HFFc6 (cell line): ENCODE results near the gene ALX4. TPM values are rescaled to one million over a fixed set of nuclear protein-coding genes. Genes with fewer than 3 reads are reported as not detected.

ENCODE experiments used
- DNase-seq: peaks from one replicate; pipeline ENCODE4 v3.0.0-alpha.2; 2018
- H3K27ac Mint-ChIP-seq: 2 replicates; pipeline ENCODE4 v1.8.0; 2020; ENCODE audit warnings: mild to moderate bottlenecking, mixed read lengths
- H3K27me3 Mint-ChIP-seq: 2 replicates; pipeline ENCODE4 v1.8.0; 2021; ENCODE audit warnings: mild to moderate bottlenecking, moderate library complexity, mixed read lengths; ENCODE audit not compliant: insufficient read depth
- H3K36me3 Mint-ChIP-seq: 2 replicates; pipeline ENCODE4 v1.8.0; 2021; ENCODE audit warnings: low read depth, mixed read lengths
- H3K4me1 Mint-ChIP-seq: 2 replicates; pipeline ENCODE4 v1.8.0; 2020; ENCODE audit warnings: low read depth, mixed read lengths
- H3K4me3 Mint-ChIP-seq: 2 replicates; pipeline ENCODE4 v1.8.0; 2020; ENCODE audit warnings: mild to moderate bottlenecking, moderate library complexity, mixed read lengths
- H3K9me3 Mint-ChIP-seq: 2 replicates; pipeline ENCODE4 v1.8.0; 2020; ENCODE audit warnings: mild to moderate bottlenecking, mixed read lengths
- total RNA-seq, 6 experiments: library from RNA; stranded (reverse); fragmentation: NEBNext Ultra II Directional; extraction: Animal tissue kit (Norgen Biotek cat#: 25700); gene quantifications; 2 replicates in 1 of 6; 3 replicates in 5 of 6; pipeline ENCODE4 v1.2.3, GENCODE V29; 2021
- TF ChIP-seq, protein P1 (sequence below): fragments of 200-600 bp; sonication (generic); IDR thresholded peaks from 2 replicates; pipeline ENCODE4 v1.5.0; 2021; ENCODE audit warnings: antibody characterized with exemption, mild to moderate bottlenecking

ALX4 gene
- total RNA-seq, 6 experiments from 2014 or later, result 0.02 to 0.13 (median 0.06) TPM

DNA sequence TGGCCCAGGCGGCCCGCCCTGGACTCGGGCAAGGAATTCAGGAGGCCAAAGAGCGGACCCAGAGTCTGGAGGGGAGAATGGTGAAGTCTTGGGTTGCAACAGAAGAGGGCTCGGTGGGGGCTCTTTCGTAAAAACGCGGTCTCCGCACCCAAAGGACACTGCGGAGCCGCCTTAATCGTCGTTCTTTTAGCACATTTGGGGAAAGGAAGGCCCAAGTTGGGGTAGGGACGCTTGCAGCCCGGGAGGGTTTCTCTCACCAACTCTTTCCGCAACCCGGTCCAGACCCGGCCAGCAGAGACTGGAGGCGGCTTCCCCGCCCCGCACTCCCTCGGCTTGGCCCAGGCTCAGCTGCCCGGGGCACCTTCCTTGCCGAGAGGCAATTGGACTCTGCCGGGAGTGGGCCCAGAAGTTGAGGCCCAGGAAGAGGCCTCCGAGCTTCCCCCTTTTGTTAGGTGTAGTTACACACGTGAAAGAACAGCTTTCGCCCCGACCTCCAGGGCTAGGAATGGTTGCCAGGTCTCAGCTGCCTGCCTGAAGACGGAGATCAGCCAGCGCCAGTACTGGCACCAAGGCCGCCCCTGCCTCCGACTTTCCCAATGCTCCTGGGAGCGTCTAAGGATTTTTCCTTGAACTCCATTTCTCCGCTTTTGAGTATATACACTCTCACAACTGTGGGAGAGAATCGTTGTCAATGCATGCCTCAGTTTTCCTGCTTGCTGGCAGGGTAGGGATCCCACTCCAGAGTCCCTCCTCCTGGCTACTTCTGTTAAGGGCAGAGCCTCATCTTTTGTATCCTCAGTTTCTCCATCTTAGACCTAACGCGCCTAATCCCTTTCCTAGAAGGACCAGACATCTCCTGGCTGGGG is 3.7 kb downstream of the ALX4 start:
- Mint-ChIP-seq H3K4me1 (peaks cover 11% of the 10 kb centered on the region), H3K4me3 (peak overlapping the region; percentile 69)
- no peak for DNase-seq

DNA sequence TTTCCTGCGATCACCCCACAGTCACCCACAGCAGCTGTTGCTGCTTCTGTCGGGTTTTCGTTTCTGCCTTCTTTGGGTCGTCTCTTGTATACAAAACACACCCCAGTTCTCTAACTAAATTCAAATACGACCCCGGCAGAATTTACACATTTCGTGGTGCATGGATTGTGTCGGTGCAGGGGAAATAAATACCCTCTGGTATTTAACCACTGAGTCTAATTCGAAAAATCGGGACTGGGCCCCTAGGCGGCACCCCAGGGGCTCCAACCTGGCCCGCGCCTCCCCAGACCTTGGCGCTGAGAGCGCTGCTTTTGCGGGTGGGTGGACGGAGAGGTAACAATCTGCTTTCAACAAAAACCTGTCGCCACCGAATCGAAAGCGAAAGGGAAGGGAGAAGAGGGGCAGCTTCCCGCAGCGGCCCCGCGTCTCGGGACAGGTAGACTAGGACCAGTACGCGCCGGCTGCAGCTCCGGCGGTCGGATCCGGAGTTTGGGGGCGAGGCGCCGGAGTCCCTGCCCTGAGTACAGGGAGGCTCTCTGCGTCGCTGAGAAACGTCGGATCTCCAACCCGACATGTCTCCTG is 4.4 kb downstream of the ALX4 start:
- TF ChIP-seq, protein P1, sequence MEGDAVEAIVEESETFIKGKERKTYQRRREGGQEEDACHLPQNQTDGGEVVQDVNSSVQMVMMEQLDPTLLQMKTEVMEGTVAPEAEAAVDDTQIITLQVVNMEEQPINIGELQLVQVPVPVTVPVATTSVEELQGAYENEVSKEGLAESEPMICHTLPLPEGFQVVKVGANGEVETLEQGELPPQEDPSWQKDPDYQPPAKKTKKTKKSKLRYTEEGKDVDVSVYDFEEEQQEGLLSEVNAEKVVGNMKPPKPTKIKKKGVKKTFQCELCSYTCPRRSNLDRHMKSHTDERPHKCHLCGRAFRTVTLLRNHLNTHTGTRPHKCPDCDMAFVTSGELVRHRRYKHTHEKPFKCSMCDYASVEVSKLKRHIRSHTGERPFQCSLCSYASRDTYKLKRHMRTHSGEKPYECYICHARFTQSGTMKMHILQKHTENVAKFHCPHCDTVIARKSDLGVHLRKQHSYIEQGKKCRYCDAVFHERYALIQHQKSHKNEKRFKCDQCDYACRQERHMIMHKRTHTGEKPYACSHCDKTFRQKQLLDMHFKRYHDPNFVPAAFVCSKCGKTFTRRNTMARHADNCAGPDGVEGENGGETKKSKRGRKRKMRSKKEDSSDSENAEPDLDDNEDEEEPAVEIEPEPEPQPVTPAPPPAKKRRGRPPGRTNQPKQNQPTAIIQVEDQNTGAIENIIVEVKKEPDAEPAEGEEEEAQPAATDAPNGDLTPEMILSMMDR, result no peak
- peaks cover 19% of the 10 kb centered on the region for H3K4me1 Mint-ChIP-seq
- DNase-seq, result no peak
- H3K9me3 Mint-ChIP-seq, result no peaks in the 10 kb centered on the region
- peaks cover 38% of the 10 kb centered on the region for H3K27me3 Mint-ChIP-seq
- no peaks in the 10 kb centered on the region for H3K36me3 Mint-ChIP-seq
- H3K27ac Mint-ChIP-seq, result no peak overlapping the region
- H3K4me3 Mint-ChIP-seq, result peak overlapping the region; percentile 69

More for the DNA sequence above, 3.7 kb downstream of the ALX4 start:
- no peak overlapping the region for H3K27ac Mint-ChIP-seq
- peaks cover 38% of the 10 kb centered on the region for H3K27me3 Mint-ChIP-seq
- TF ChIP-seq, protein P1, result no peak
- no peaks in the 10 kb centered on the region for H3K9me3 Mint-ChIP-seq
- no peaks in the 10 kb centered on the region for H3K36me3 Mint-ChIP-seq

DNA sequence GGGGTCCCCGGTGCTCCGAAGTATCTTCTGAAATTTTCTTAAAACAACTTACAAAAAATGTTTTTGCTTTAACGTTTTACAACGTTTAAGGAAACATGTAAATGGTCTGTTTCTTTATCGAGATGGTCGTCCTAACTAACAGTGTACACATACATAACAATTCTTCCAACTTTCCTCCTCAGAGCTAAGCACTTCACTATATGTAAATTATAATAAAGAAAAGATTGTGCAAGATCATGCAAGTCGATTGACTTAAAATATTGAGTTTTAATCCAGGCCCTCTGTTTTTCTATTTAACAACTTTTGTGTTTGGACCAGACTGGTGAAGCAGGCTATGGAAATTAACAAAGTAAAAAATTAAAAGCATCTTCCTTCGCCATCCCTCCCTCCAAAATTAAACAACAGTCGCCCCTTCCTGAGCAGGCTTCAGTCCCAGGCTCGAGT is 4.9 kb downstream of the ALX4 start:
- Mint-ChIP-seq H3K4me1 (peaks cover 23% of the 10 kb centered on the region), H3K36me3 (no peaks in the 10 kb centered on the region), H3K9me3 (no peaks in the 10 kb centered on the region), H3K27ac (no peak overlapping the region), H3K4me3 (peak overlapping the region; percentile 69; the same call in 1 of the 2 replicates), H3K27me3 (peaks cover 38% of the 10 kb centered on the region)
- DNase-seq, result no peak
- TF ChIP-seq, protein P1, result no peak

DNA sequence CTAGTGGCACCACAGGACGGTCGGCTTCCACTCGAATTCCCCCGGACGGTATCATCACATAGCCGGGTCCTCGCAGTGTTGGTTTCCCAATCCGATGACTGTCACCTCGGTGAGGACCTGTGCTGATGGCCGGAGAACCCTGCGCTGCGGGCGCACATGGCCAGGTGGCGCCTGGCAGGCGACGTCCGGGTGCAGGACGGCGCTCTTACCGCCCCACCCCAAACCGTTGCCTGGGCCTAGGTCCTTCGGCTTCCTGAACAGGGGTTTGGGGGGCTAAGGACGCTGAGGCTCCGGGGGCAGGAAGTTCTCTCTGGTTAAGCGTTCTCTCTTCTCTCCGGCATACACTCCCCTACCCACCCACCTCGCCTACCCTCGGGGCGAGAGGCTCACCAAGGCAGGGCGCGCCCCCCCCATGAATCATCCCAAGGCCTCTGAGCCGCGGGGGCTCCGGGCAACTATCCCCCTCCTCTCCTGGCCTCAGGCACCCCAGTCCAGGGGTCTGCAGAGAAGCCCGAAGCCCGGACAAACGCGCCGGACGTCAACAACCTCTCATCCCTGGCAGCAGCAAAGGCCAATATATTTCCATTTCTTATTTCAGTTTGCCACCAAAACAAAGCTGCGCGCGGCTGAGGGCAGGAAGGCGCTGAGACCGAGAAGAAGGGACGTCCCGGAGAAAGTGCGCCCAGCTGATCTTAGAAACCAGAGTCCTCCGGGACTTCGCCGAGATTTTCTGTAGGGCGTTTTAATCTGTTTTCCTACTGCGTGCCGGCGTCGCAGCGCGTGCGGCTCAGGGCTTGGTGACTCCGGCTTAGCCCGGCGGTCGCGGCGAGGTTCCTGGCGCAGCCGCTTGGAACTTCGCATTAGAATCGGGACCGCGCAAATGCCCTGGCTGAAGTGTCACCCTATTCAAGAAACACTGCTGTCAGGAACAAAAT is 5.6 kb downstream of the ALX4 start:
- TF ChIP-seq, protein P1, result no peak
- DNase-seq, result no peak
- Mint-ChIP-seq H3K27me3 (peaks cover 37% of the 10 kb centered on the region), H3K4me1 (peaks cover 23% of the 10 kb centered on the region), H3K36me3 (no peaks in the 10 kb centered on the region), H3K9me3 (no peaks in the 10 kb centered on the region), H3K27ac (no peak overlapping the region), H3K4me3 (no peak overlapping the region)

DNA sequence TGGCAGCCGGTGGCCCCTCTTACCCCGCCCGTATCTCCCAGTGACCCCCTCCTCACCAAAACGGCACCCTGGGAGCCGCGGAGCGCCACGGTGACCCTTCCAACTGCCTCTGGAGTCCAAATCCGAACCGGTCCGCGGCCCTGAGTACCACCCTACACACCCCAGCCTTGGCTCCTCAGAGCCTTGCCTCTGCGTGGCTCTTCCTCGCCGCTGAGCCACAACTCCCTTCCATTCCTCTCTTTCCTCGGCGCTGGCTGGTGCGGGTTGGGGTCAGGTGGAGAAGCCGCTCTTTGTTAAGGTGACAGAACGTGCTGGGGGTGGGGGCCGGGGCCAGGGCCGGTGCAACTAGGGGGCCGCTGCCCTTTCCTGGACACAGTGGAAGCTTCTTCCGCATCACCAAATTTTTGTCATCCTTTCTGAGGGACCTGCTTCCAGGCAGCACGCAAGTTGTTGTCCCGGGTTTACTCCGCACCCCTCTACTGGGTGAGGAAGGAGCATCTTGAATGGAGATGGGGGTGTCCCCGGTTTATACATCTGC is 6.5 kb downstream of the ALX4 start:
- TF ChIP-seq, protein P1, result no peak
- Mint-ChIP-seq H3K27me3 (peaks cover 37% of the 10 kb centered on the region), H3K4me1 (peaks cover 23% of the 10 kb centered on the region), H3K4me3 (no peak overlapping the region), H3K9me3 (no peaks in the 10 kb centered on the region), H3K27ac (no peak overlapping the region), H3K36me3 (no peaks in the 10 kb centered on the region)
- no peak for DNase-seq
